Measurements from ENCODE around the gene PIGH.

- TF ChIP-seq, protein P1, sequence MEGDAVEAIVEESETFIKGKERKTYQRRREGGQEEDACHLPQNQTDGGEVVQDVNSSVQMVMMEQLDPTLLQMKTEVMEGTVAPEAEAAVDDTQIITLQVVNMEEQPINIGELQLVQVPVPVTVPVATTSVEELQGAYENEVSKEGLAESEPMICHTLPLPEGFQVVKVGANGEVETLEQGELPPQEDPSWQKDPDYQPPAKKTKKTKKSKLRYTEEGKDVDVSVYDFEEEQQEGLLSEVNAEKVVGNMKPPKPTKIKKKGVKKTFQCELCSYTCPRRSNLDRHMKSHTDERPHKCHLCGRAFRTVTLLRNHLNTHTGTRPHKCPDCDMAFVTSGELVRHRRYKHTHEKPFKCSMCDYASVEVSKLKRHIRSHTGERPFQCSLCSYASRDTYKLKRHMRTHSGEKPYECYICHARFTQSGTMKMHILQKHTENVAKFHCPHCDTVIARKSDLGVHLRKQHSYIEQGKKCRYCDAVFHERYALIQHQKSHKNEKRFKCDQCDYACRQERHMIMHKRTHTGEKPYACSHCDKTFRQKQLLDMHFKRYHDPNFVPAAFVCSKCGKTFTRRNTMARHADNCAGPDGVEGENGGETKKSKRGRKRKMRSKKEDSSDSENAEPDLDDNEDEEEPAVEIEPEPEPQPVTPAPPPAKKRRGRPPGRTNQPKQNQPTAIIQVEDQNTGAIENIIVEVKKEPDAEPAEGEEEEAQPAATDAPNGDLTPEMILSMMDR (IDR thresholded peaks at IDR 0.05) = no peak
- TF ChIP-seq POLR2A (IDR thresholded peaks at IDR 0.05) = no peak
- TF ChIP-seq EP300 (IDR thresholded peaks at IDR 0.05) = no peak
Observed at GRCh38 chr14:67549734-67550133, 50.3 kb downstream of the PIGH start.

All from tibial nerve (tissue), 4 donors.